GM12864 (cell line): ENCODE results near the gene C5orf58.
A peak's percentile ranks its signal among the peaks of the same experiment; 100 is the strongest.

Experiments
- DNase-seq: peaks from one replicate; pipeline ENCODE4 v3.0.0-alpha.2; 2011; ENCODE audit warnings: low read depth
- H3K4me3 ChIP-seq: 2 replicates; pipeline ENCODE4 v1.5.1; 2011; ENCODE audit warnings: mild to moderate bottlenecking, low read depth, low read length, control low read depth
- CTCF ChIP-seq: IDR thresholded peaks from 2 replicates; pipeline ENCODE4 v1.5.1; 2011; ENCODE audit warnings: low read depth, mild to moderate bottlenecking, moderate library complexity, low read length, control low read depth, inconsistent platforms; ENCODE audit errors: missing control alignments

Gene C5orf58

DNA sequence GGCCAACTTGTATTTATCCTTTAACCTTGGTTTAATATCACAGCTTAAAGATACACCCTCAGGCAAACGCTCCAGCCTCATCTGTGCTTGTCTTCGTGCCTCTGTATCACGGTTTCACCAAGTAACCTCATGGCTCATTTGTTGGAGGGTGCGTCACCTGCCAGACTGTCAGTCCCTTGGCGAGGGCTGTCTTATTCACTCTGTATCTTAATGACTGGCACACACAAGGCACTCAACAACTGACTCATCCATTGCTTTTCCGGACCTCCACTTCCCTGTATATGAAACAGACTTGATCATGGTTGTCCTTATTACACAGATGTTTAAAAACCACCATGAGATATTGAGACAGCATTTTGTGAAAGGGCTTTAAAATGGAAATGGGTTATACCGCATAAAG lies 36.8 kb downstream of the C5orf58 start:
- no peak for DNase-seq
- TF ChIP-seq CTCF: no peak
- no peak overlapping the region for H3K4me3 ChIP-seq

- TF ChIP-seq CTCF: no peak
- no peak overlapping the region for H3K4me3 ChIP-seq
- no peak for DNase-seq
Observed at GRCh38 chr5:170270293-170271069, 37.7 kb downstream of the C5orf58 start.

- H3K4me3 ChIP-seq: no peak overlapping the region
- TF ChIP-seq CTCF: peak; percentile 25
- no peak for DNase-seq
Observed at GRCh38 chr5:170273968-170274710, 41.4 kb downstream of the C5orf58 start.

- no peak overlapping the region for H3K4me3 ChIP-seq
- no peak for TF ChIP-seq CTCF
- DNase-seq: no peak
Observed at GRCh38 chr5:170275376-170275994, 42.7 kb downstream of the C5orf58 start.

GRCh38 chr5:170276140-170276539 lies 43.4 kb downstream of the C5orf58 start:
- no peak for TF ChIP-seq CTCF
- DNase-seq: no peak
- no peak overlapping the region for H3K4me3 ChIP-seq

DNA sequence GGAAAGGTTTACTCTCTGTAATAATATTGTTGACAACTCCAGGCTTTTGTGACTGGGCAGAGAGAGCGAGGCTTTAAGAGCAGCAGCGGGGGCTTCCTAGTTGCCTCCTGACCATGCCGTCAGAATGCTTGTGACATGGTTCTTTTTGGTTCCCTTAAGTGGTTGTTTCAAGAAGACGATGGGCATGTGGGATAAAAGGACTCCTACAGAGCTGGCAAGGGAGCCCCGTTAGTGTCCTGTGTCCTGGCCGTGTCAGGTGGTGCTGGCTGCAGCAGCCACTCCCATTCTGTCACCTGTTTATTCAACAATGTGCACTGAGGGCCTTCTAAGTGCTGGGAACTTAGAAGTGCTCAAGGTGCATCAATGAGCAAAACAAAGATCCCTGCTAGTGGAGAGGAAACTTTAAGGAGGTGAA lies 45.1 kb downstream of the C5orf58 start:
- H3K4me3 ChIP-seq: no peak overlapping the region
- no peak for DNase-seq
- no peak for TF ChIP-seq CTCF
